ENCODE data around the gene FXYD6. TPM values are rescaled to one million over a fixed set of nuclear protein-coding genes. Genes with fewer than 3 reads are reported as not detected.

FXYD6 gene
- total and polyA plus RNA-seq, 2 of the 8 experiments (the other 6 are each of a cell fraction or from before 2014, with no cell fraction given), result 44.6 to 117 TPM

GRCh38 chr11:117900720-117901440 is 24.4 kb upstream of the FXYD6 start:
- no peak overlapping the region for H2BK15ac ChIP-seq (ENCODE audit: low read length)
- H2BK20ac ChIP-seq (ENCODE audit: low read length), result no peak overlapping the region
- H3K18ac ChIP-seq (ENCODE audit: extremely low read depth, low read length), result no peak overlapping the region
- H3K79me2 ChIP-seq (ENCODE audit: control insufficient read depth in 1 of 2, insufficient read depth in 2 of 2, low read length in 2 of 2), result no peaks in the 10 kb centered on the region
- no peak overlapping the region for H3K56ac ChIP-seq (replicated peaks; ENCODE audit: insufficient read length, low read depth, low read length)
- no peaks in the 10 kb centered on the region for H3K36me3 ChIP-seq (ENCODE audit: control insufficient read depth in 2 of 4, insufficient read depth in 4 of 4, low read length in 3 of 4)
- DNase-seq (ENCODE audit: low read depth in 1 of 2, low spot score in 2 of 2) (no peak), FAIRE-seq (no peak)
- H3K9ac ChIP-seq (replicated peaks in 1 of 4; ENCODE audit: extremely low read depth in 1 of 4, low read depth in 3 of 4, low read length in 3 of 4), result no peak overlapping the region
- H2AFZ ChIP-seq (ENCODE audit: low read length), result no peak overlapping the region
- H3K23ac ChIP-seq (ENCODE audit: insufficient read length), result no peak overlapping the region
- no peak overlapping the region for H2BK120ac ChIP-seq (replicated peaks; ENCODE audit: low read depth, low read length)
- no peak overlapping the region for H2BK5ac ChIP-seq (ENCODE audit: low read depth, low read length)
- no peak overlapping the region for H4K91ac ChIP-seq (replicated peaks; ENCODE audit: insufficient read length, low read length)
- no peaks in the 10 kb centered on the region for H3K9me3 ChIP-seq (ENCODE audit: insufficient read depth in 2 of 2, low read depth in 1 of 2, low read length in 1 of 2)
- WGBS, 2 experiments (ENCODE audit: extremely low coverage in 1 of 2, insufficient coverage in 1 of 2, insufficient read length in 1 of 2, insufficient replicate concordance in 2 of 2, low coverage in 1 of 2, low lambda C conversion rate in 2 of 2, missing lambda C conversion rate in 1 of 2), result 83% methylated on average over 11 of the region's 11 CpGs; no CpG with 5 or more reads in 1 of the 2 experiments
- H3K79me1 ChIP-seq (ENCODE audit: low read depth, low read length), result no peaks in the 10 kb centered on the region
- no peak overlapping the region for H4K5ac ChIP-seq (ENCODE audit: insufficient read length, low read depth, low read length)
- H3K14ac ChIP-seq (ENCODE audit: insufficient read length), result no peak overlapping the region
- no peak overlapping the region for H3K4ac ChIP-seq (replicated peaks; ENCODE audit: insufficient read length, low read depth, low read length)
- peaks cover 0 to 2% (median 0%) of the 10 kb centered on the region in 4 experiments; a peak in 1 of 7 replicates for H3K27me3 ChIP-seq (replicated peaks in 1 of 4; ENCODE audit: control insufficient read depth in 3 of 4, extremely low read depth in 1 of 4, insufficient read depth in 3 of 4, low read length in 3 of 4)
- no peaks in the 10 kb centered on the region; a peak in 1 of 7 replicates for H3K4me1 ChIP-seq (replicated peaks in 1 of 4; ENCODE audit: control insufficient read depth in 3 of 4, insufficient read depth in 4 of 4, low read length in 3 of 4)
- H3K27ac ChIP-seq (ENCODE audit: low read depth, low read length), result no peak overlapping the region
- CTCF ChIA-PET (ENCODE audit: partially characterized antibody), result interaction anchor here (0.6 to 3.4 kb wide), 18 partner anchors 9 to 212 kb away, joined by 3 to 15 read pairs (median 4); partner anchors contain the start of gene FXYD2
- H2AK5ac ChIP-seq (ENCODE audit: low read depth, low read length), result no peak overlapping the region
- no peak overlapping the region for H2BK12ac ChIP-seq (ENCODE audit: low read depth, low read length)
- H3K23me2 ChIP-seq (ENCODE audit: low read depth, low read length), result no peaks in the 10 kb centered on the region
- H4K8ac ChIP-seq (ENCODE audit: extremely low read depth, insufficient read depth, low read length), result 0 out of 2 replicates have a peak overlapping the region, but pooled peaks have one; percentile 14
- POLR2A ChIA-PET (ENCODE audit: partially characterized antibody), result no interaction called here
- no peak overlapping the region for H3K4me3 ChIP-seq (ENCODE audit: extremely low read depth in 1 of 4, insufficient read depth in 2 of 4, low read depth in 3 of 4, low read length in 4 of 4)
- H3K4me2 ChIP-seq (ENCODE audit: insufficient read depth in 1 of 2, low read depth in 2 of 2, low read length in 2 of 2), result no peak overlapping the region
- no peaks in the 10 kb centered on the region for H4K20me1 ChIP-seq (replicated peaks in 1 of 2; ENCODE audit: control insufficient read depth in 1 of 2, insufficient read depth in 2 of 2, low read length in 2 of 2)
- TF ChIP-seq TAF7 (optimal IDR thresholded peaks at IDR 0.05; ENCODE audit: borderline replicate concordance, low read depth, low read length) (no peak), ZNF274 (IDR thresholded peaks at IDR 0.05; ENCODE audit: borderline replicate concordance, extremely low read depth, low read length) (no peak), POLR2A (IDR thresholded peaks at IDR 0.05; ENCODE audit: control extremely low read depth in 1 of 2, low read depth in 2 of 2, low read length in 2 of 2) (no peak)
